IPS-NIHi7 (cell line): Measurements from ENCODE around the gene SNW1.
"Not testable (repeated sequence)": the region's sequence is repeated elsewhere in the genome, so short reads cannot be mapped to it uniquely, and the experiment has no call there.

ENCODE experiments used
- DNase-seq: peaks from one replicate; pipeline ENCODE4 v3.0.0; 2012; ENCODE audit warnings: mixed read lengths; ENCODE audit errors: extremely low spot score

Gene SNW1

DNA sequence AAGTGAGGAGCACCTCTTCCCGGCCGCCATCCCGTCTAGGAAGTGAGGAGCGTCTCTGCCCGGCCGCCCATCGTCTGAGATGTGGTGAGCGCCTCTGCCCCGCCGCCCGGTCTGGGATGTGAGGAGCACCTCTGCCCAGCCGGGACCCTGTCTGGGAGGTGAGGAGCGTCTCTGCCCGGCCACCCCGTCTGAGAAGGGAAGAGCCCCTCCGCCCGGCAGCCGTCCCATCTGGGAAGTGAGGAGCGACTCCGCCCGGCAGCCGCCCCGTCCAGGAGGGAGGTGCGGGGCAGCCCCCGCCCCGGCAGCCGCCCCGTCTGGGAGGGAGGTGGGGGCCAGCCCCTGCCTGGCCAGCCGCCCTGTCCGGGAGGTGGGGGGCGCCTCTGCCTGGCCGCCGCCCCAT, 13.5 kb downstream of the SNW1 start:
- DNase-seq = not testable (repeated sequence)

GRCh38 chr14:77746064-77746702, 14.8 kb downstream of the SNW1 start:
- DNase-seq = no peak

- DNase-seq = no peak
Observed at GRCh38 chr14:77741438-77741837, 19.5 kb downstream of the SNW1 start.

- DNase-seq = no peak
Observed at GRCh38 chr14:77738559-77739250, 22.3 kb downstream of the SNW1 start.

DNA sequence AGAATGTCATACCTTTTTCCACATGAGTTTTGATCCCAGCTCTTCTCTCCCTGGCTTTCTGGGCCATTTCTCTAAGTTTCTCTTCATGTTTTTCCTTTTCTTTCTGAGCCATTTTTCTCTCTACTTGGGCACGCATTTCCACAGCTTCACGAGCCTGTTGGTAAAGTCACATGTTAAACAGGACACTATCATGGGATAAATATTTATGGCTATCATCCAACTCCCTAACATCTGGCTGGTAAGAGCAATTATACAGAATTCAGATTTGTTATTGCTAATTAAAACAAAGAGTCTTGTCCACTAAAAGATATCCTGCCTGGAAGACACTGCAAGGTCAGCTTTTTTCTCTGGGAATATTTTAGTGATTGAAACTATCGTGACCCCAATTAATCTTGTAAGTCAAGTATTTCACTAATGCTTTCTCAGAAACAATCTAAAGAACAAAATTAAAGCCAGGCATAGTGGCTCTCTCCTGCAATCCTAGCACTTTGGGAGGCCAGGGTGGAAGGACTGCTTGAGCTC, 29.9 kb downstream of the SNW1 start:
- DNase-seq = no peak

DNA sequence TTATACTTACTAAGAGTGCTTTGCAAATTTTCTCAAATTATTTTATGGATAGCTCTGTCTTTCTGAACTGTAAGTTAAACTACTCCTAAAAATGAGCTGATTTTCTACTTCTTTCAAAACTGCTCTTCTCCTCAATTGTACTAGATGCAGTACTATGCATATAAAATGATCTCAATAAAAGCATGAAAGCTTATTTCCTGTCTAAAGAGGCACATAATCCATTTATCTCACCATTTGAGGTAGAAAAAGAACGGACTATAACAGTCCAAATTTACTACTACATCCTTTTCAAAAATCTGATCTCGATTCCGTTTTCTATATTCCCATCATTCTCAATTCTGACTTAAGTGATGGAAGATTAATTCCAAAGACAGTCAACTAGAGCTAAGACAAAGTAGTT, 38.7 kb downstream of the SNW1 start:
- DNase-seq = no peak

DNA sequence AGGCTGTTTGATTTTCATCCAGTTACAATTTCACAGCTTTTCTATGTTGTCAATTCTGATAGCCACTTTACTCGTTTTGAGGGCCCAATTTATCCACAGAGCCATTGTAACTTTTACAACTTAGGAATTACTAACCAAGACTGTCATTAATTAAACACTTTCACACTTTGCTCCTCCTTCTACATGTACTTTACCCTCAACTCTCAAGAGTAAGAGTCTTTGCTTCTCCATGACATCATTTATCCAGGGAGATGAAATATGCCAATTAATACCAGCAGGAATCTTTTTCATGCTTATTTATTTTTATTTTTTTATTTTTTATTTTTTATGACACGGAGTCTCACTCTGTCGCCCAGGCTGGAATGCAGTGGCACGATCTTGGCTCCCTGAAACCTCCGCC, 39.5 kb downstream of the SNW1 start:
- no peak for DNase-seq

GRCh38 chr14:77717608-77718305, 43.2 kb downstream of the SNW1 start:
- no peak for DNase-seq

DNA sequence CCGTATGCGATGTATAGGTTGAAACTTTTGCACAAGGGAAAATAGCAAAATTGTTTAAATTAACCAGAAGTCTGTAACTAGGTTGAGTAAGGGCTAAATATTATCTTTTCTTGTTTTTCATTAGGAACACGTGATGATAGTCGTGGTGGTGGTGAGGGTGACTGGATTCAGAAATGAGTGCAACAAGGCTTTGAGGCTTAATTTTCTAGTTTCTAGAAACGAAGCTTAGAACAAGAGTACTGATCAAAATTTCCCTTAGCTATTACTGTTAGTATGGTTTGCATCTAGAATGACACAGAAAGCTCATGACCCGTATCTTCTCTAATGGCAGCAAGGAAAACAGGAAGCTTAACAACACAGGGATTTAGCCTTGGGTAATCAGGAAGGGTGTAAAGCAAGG, 46.0 kb downstream of the SNW1 start:
- DNase-seq = no peak

- no peak for DNase-seq
Observed at GRCh38 chr14:77710364-77710763, 50.6 kb downstream of the SNW1 start.

DNA sequence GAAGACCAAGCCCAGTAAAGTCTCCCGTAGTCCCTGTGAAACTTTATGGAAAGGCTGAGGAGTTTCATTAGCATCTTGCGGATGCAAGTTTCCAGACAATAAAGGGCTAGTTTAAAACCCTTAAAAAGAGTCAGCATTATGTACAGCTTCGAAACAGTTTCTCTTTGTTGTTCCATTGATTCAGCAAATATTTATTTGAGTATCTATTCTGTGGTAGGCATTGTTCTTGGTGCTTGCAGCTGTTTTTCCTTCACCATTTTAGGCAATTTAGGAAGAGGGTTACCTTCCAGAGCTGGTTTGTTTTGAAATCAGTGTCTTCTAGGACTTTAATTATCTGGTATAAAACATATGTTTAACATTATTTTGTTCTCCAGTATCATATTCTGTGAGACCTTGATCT, 51.5 kb downstream of the SNW1 start:
- no peak for DNase-seq

- DNase-seq = no peak
Observed at GRCh38 chr14:77708749-77709148, 52.2 kb downstream of the SNW1 start.

- peak; percentile 91 for DNase-seq
Observed at GRCh38 chr14:77707724-77708408, 53.1 kb downstream of the SNW1 start, which contains the start of the genes ALKBH1 and SLIRP. TSS of gene ALKBH1 (minus strand) at chr14:77708023. CDS start at chr14:77708004, 19 bp downstream. TSS of gene SLIRP (plus strand) at chr14:77708103. CDS start at chr14:77708112, 9 bp downstream.

GRCh38 chr14:77707355-77707723, 53.6 kb downstream of the SNW1 start:
- peak; percentile 35 for DNase-seq

DNA sequence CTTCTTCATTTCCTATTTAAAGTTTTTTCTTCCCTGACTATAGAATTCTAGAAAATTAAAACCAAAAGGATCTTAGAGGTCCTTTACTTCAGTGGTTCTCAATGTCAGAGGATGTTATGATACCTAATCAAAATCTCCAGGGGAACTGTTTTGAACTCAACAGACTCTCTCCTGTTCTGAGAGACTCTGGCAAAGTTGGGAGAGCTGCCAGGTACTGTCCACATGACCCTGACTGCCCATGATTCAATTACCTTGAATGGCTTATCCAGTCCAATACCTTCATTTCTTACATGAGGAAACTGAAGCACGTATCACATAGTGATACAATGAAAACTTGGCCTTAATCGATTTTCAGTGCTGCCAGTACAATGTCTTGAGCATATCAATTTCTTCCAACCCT, 69.7 kb downstream of the SNW1 start:
- no peak for DNase-seq

DNA sequence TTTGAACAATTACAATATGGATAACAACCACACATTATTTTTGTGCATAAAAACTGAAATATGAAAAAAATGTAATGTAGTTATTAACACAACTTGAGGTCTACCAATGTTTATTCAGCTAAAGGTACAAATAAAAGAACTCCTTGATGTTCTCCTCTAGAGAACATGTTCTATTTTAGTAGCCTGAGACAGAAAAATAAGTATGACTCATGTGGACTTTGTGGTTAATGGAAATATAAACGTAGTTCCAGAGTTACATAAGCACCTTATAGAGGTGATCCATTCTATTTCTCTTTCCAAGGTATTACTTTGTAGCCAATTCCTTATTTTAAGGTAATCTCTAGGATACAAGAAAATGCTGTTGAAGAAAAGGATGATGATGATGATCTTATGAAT, 78.8 kb downstream of the SNW1 start:
- no peak for DNase-seq

GRCh38 chr14:77681196-77682157, 79.5 kb downstream of the SNW1 start:
- DNase-seq = no peak

GRCh38 chr14:77674931-77675330, 86.0 kb downstream of the SNW1 start:
- no peak for DNase-seq

DNA sequence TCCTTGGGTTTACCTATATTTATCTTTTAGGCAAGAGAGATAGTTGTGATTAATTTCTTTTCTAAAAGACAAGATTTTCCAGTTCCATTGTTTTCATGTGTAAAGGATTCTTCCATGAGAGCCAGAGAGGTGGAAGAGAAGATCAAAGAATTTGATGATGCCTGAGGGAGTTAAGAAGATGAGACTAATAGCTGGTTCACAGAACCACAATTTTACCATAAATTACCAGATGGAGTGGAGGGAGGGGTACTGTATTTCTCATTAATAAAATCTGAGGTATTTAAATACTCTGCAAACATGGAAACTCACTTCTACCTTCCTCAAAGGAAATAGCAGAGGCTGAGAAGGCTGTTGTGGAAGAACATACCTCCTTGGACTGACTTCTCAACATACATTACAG, 87.8 kb downstream of the SNW1 start:
- DNase-seq = no peak
